Prostate gland (tissue), 2 donors: ENCODE data around the gene NCOA6. TPM values are rescaled to one million over a fixed set of nuclear protein-coding genes. Genes with fewer than 3 reads are reported as not detected.

Experiments
- DNase-seq: peaks from one replicate; pipeline ENCODE4 v3.0.0-alpha.2; 2019; ENCODE audit warnings: low spot score
- H3K27ac ChIP-seq, 2 donors: fragments of 200-600 bp; sonication (generic); 2 replicates each; pipeline ENCODE4 v1.5.1; 2017 to 2019
- H3K27me3 ChIP-seq: fragments of 200-600 bp; sonication (generic); replicated peaks from 2 replicates; pipeline ENCODE4 v1.5.1; 2019; ENCODE audit not compliant: insufficient read depth
- H3K36me3 ChIP-seq, 2 donors: fragments of 200-600 bp; sonication (generic); 1 replicate in 1 of 2; 2 replicates in 1 of 2; pipeline versions ENCODE4 v1.5.1 to v1.8.1; 2017 to 2019
- H3K4me1 ChIP-seq: fragments of 200-600 bp; sonication (generic); replicated peaks from 2 replicates; pipeline ENCODE4 v1.5.1; 2019
- H3K4me3 ChIP-seq, 2 donors: fragments of 200-600 bp; sonication (generic); 2 replicates each; pipeline ENCODE4 v1.5.1; 2017 to 2019
- H3K9me3 ChIP-seq: fragments of 200-600 bp; sonication (generic); 2 replicates; pipeline ENCODE4 v1.5.1; 2017
- CTCF ChIP-seq, 4 experiments: fragments of 200-600 bp in 2 of 4; fragments of 450-650 bp in 2 of 4; sonication (generic) in 2 of 4; IDR thresholded peaks; 1 replicate in 3 of 4; 2 replicates in 1 of 4; pipeline ENCODE4 v1.5.1; 2016 to 2019; ENCODE audit warnings: antibody characterized with exemption in 4 of 4, mild to moderate bottlenecking in 2 of 4, moderate library complexity in 2 of 4
- POLR2A ChIP-seq: fragments of 450-650 bp; IDR thresholded peaks from one replicate; pipeline ENCODE4 v1.6.1; 2016; ENCODE audit warnings: antibody characterized with exemption, mild to moderate bottlenecking
- POLR2AphosphoS5 ChIP-seq: sonication (generic); formaldehyde crosslinking; IDR thresholded peaks from one replicate; pipeline ENCODE4 v1.6.1; 2017; ENCODE audit warnings: antibody characterized with exemption
- WGBS: methylation state at CpG from one replicate; pipeline ENCODE4 v1.1.5; 2018; 5-methylcytosine and 5-hydroxymethylcytosine counted together
- intact Hi-C: fragments of 100-400 bp; cut with DNase I; formaldehyde crosslinking; loops from one replicate; pipeline ENCODE4 v1.14.2; 2022
- total RNA-seq, 2 donors: library from RNA; depleted of rRNA; stranded (reverse); fragments of >200 nt; gene quantifications; one replicate each; pipeline ENCODE4 v1.1.0, GENCODE V29; 2016

NCOA6 gene
- total RNA-seq, 2 donors from 2014 or later = 19.6 to 43.7 TPM

GRCh38 chr20:34762031-34762555 is 63.4 kb downstream of the NCOA6 start:
- Histone ChIP-seq H3K36me3 (peaks cover 0 to 10% of the 10 kb centered on the region in 2 donors), H3K27ac (no peak overlapping the region), H3K27me3 (no peaks in the 10 kb centered on the region), H3K4me3 (no peak overlapping the region), H3K9me3 (no peaks in the 10 kb centered on the region), H3K4me1 (no peaks in the 10 kb centered on the region)
- 55% methylated on average over 1 of the region's 1 CpG for WGBS
- DNase-seq = no peak
- intact Hi-C loops = no loop called here
- TF ChIP-seq POLR2AphosphoS5 = no peak
- no peak for TF ChIP-seq POLR2A
- no peak for TF ChIP-seq CTCF (IDR thresholded peaks at IDR 0.05)

- H3K36me3 ChIP-seq = peaks cover 0 to 10% of the 10 kb centered on the region in 2 donors
- no peak overlapping the region for H3K27ac ChIP-seq
Measured at GRCh38 chr20:34755367-34755766, 70.1 kb downstream of the NCOA6 start.

GRCh38 chr20:34754611-34755010 is 70.8 kb downstream of the NCOA6 start:
- H3K36me3 ChIP-seq = peaks cover 4 to 17% of the 10 kb centered on the region in 2 donors
- WGBS = 69% methylated on average over 4 of the region's 4 CpGs
- TF ChIP-seq POLR2A (no peak), CTCF (IDR thresholded peaks at IDR 0.05) (no peak)
- intact Hi-C loops = no loop called here
- no peak for DNase-seq
- H3K27me3 ChIP-seq = no peaks in the 10 kb centered on the region
- no peaks in the 10 kb centered on the region for H3K9me3 ChIP-seq
- no peak overlapping the region for H3K27ac ChIP-seq
- no peak overlapping the region for H3K4me3 ChIP-seq
- no peaks in the 10 kb centered on the region for H3K4me1 ChIP-seq

More at GRCh38 chr20:34755367-34755766, 70.1 kb downstream of the NCOA6 start:
- H3K27me3 ChIP-seq = no peaks in the 10 kb centered on the region
- DNase-seq = no peak
- TF ChIP-seq CTCF (IDR thresholded peaks at IDR 0.05) (no peak), POLR2AphosphoS5 (no peak), POLR2A (no peak)
- intact Hi-C loops = no loop called here
- 91% methylated on average over 1 of the region's 1 CpG for WGBS
- H3K4me1 ChIP-seq = no peaks in the 10 kb centered on the region
- no peaks in the 10 kb centered on the region for H3K9me3 ChIP-seq
- no peak overlapping the region for H3K4me3 ChIP-seq

GRCh38 chr20:34753706-34754461 is 71.6 kb downstream of the NCOA6 start:
- TF ChIP-seq CTCF (IDR thresholded peaks at IDR 0.05) = no peak
- no peak for TF ChIP-seq POLR2A
- no peak for TF ChIP-seq POLR2AphosphoS5
- H3K4me1 ChIP-seq = no peaks in the 10 kb centered on the region
- WGBS = 34% methylated on average over 2 of the region's 2 CpGs
- H3K27ac ChIP-seq = no peak overlapping the region
- H3K9me3 ChIP-seq = no peaks in the 10 kb centered on the region
- peaks cover 6 to 22% of the 10 kb centered on the region in 2 donors for H3K36me3 ChIP-seq
- H3K27me3 ChIP-seq = no peaks in the 10 kb centered on the region
- H3K4me3 ChIP-seq = no peak overlapping the region
- no peak for DNase-seq
- intact Hi-C loops = no loop called here

GRCh38 chr20:34751453-34751852 is 74.0 kb downstream of the NCOA6 start:
- TF ChIP-seq POLR2AphosphoS5 (no peak), POLR2A (no peak), CTCF (IDR thresholded peaks at IDR 0.05) (no peak)
- H3K27ac ChIP-seq = no peak overlapping the region
- intact Hi-C loops = no loop called here
- H3K4me3 ChIP-seq = no peak overlapping the region
- H3K36me3 ChIP-seq = peaks cover 6 to 12% of the 10 kb centered on the region in 2 donors
- no peaks in the 10 kb centered on the region for H3K9me3 ChIP-seq
- no peaks in the 10 kb centered on the region for H3K4me1 ChIP-seq
- no peaks in the 10 kb centered on the region for H3K27me3 ChIP-seq
- no peak for DNase-seq
- WGBS = 95% methylated on average over 3 of the region's 3 CpGs
